Measurements from ENCODE around the gene C2orf69. TPM values are rescaled to one million over a fixed set of nuclear protein-coding genes. Genes with fewer than 3 reads are reported as not detected.

C2orf69 gene
- total and polyA plus RNA-seq, 2 of the 13 experiments (the other 11 are each of a cell fraction or from before 2014, with no cell fraction given), result 4.8 to 19.3 TPM

DNA sequence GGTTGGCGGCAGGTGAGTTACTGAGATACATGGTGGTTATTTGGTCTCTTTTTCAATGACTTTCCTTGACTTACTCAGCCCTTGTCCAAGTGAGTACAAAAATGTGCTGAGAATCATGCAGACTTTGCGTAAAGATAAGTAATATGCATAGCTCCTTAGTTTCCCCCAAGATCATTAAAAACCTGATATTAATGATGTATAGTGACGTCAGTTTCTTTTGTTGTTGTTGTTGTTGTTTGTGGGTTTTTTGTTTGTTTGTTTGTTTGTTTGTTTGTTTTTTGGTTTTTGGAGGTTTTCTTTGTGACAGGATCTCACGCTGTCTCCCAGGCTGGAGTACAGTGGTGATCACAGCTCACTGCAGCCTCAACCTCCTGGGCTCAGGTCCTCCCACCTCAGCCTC is 45.2 kb upstream of the C2orf69 start:
- Histone ChIP-seq H2AFZ (ENCODE audit: low read length) (no peak overlapping the region), H3K4me1 (ENCODE audit: insufficient read depth, low read length) (no peaks in the 10 kb centered on the region), H3K79me2 (ENCODE audit: insufficient read depth, low read length) (no peaks in the 10 kb centered on the region), H4K20me1 (ENCODE audit: insufficient read depth, low read length) (no peaks in the 10 kb centered on the region), H3K4me2 (ENCODE audit: low read depth, low read length) (no peak overlapping the region), H3K36me3 (replicated peaks in 1 of 2; ENCODE audit: control insufficient read depth in 1 of 2, insufficient read depth in 2 of 2, low read length in 2 of 2) (no peaks in the 10 kb centered on the region), H3K9ac (ENCODE audit: insufficient read depth, low read depth, low read length) (no peak overlapping the region), H3K27me3 (ENCODE audit: control insufficient read depth in 1 of 2, insufficient read depth in 2 of 2, low read length in 2 of 2) (no peaks in the 10 kb centered on the region), H3K9me3 (ENCODE audit: low read length) (no peaks in the 10 kb centered on the region), H3K4me3 (replicated peaks in 1 of 3; ENCODE audit: insufficient read depth in 1 of 3, low read depth in 2 of 3, low read length in 3 of 3) (no peak overlapping the region), H3K27ac (ENCODE audit: extremely low read length, insufficient read depth, low read length) (no peak overlapping the region)
- ChIA-PET POLR2A (no interaction called here), CTCF (ENCODE audit: low intra/inter-chr PET ratio, low total read pairs) (no interaction called here)
- WGBS (ENCODE audit: low lambda C conversion rate), result 62% methylated on average over 4 of the region's 4 CpGs
- intact Hi-C loops (cut with micrococcal nuclease; ENCODE audit: unreplicated experiment) (no loop called here), in situ Hi-C loops (cut with HindIII; ENCODE audit: extremely low pct_ligation_motif_present, low pct_unique_long_range_greater_than_20kb) (no loop called here)
- no TSS peak for BruUV-seq (replicated peaks)
- FAIRE-seq, result no peak
- TF ChIP-seq CCAR2 (optimal IDR thresholded peaks at IDR 0.05; ENCODE audit: low read depth, low read length) (no peak), ZNF235 (CRISPR knock-in tag; IDR thresholded peaks at IDR 0.05; ENCODE audit: borderline replicate concordance) (no peak), ATF7 (IDR thresholded peaks at IDR 0.05) (peak; percentile 68), ATF7 (CRISPR knock-in tag; IDR thresholded peaks at IDR 0.05) (no peak), HMG20B (CRISPR knock-in tag; conservative IDR thresholded peaks at IDR 0.05) (no peak), ZNF605 (CRISPR knock-in tag; IDR thresholded peaks at IDR 0.05) (no peak), CREB1 (IDR thresholded peaks at IDR 0.05) (peak; percentile 82), CREB1 (CRISPR knock-in tag; IDR thresholded peaks at IDR 0.05) (no peak), FOXP1 (IDR thresholded peaks at IDR 0.05) (peak; percentile 40; the same call in 1 of the 2 replicates), FOXP1 (CRISPR knock-in tag; IDR thresholded peaks at IDR 0.05) (no peak)
- TF ChIP-seq, protein P1, sequence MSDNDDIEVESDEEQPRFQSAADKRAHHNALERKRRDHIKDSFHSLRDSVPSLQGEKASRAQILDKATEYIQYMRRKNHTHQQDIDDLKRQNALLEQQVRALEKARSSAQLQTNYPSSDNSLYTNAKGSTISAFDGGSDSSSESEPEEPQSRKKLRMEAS (IDR thresholded peaks at IDR 0.05), result no peak
- ATAC-seq, result no peak
- DNase-seq (ENCODE audit: low spot score), result no peak

All from HepG2 (cell line).